ENCODE results near the gene RFX2.

GRCh38 chr19:6092329-6093286 lies 17.7 kb downstream of the RFX2 start:
- no peak for TF ChIP-seq CTCF (IDR thresholded peaks at IDR 0.05; ENCODE audit: insufficient read depth, low read length, poor library complexity, severe bottlenecking)
- no peak for TF ChIP-seq EZH2phosphoT487 (conservative IDR thresholded peaks at IDR 0.05; ENCODE audit: low read length)
